WI38 (cell line): ENCODE measurements around the gene PRPF6.

Experiments
- H3K4me3 ChIP-seq: 2 replicates; pipeline ENCODE4 v1.5.1; 2011; ENCODE audit warnings: low read depth, mild to moderate bottlenecking, control low read depth, low read length
- TF ChIP-seq, protein P1 (sequence below): IDR thresholded peaks from 2 replicates; pipeline ENCODE4 v1.5.1; 2012; ENCODE audit warnings: low read depth, mild to moderate bottlenecking, control low read depth, low read length

PRPF6 gene

DNA sequence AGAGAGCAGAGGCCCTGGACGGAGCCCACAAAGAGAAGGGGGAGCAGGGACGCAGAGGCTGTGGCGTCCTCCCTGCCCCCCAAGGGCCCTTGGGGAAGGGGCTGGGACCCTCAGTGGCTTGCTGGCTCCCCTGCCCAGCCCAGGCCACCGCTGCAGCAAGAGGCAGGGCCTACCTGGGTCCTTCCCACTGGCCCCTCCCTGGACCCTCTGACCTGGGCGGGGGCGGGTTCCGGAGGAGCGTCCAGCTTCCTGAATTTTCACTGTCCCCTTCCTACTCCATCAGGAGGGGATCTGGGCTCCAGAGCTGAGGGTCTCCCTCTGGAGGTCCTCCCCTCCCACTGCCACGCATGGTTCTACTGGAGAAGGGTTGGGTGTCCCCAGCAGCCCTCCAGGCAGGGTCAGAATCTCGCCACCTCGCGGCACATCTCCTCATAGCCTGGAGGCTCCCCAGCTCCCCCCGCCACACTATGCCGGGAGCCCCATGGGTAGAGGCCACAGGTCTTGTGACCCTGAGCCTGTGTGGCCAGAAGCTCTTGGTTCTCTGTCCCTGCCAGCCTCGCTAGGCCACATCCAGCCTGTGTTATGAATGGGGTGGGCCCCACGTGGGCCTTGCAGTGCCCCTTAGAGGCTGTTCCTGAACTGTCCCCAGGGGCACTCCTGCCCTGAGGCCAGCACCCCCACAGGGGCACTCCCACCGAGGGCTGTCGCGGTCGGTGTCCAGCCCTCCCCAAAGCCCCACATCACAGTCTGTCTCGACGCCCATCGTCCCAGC lies 69.5 kb downstream of the PRPF6 start:
- TF ChIP-seq, protein P1, sequence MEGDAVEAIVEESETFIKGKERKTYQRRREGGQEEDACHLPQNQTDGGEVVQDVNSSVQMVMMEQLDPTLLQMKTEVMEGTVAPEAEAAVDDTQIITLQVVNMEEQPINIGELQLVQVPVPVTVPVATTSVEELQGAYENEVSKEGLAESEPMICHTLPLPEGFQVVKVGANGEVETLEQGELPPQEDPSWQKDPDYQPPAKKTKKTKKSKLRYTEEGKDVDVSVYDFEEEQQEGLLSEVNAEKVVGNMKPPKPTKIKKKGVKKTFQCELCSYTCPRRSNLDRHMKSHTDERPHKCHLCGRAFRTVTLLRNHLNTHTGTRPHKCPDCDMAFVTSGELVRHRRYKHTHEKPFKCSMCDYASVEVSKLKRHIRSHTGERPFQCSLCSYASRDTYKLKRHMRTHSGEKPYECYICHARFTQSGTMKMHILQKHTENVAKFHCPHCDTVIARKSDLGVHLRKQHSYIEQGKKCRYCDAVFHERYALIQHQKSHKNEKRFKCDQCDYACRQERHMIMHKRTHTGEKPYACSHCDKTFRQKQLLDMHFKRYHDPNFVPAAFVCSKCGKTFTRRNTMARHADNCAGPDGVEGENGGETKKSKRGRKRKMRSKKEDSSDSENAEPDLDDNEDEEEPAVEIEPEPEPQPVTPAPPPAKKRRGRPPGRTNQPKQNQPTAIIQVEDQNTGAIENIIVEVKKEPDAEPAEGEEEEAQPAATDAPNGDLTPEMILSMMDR: no peak
- H3K4me3 ChIP-seq: no peak overlapping the region

DNA sequence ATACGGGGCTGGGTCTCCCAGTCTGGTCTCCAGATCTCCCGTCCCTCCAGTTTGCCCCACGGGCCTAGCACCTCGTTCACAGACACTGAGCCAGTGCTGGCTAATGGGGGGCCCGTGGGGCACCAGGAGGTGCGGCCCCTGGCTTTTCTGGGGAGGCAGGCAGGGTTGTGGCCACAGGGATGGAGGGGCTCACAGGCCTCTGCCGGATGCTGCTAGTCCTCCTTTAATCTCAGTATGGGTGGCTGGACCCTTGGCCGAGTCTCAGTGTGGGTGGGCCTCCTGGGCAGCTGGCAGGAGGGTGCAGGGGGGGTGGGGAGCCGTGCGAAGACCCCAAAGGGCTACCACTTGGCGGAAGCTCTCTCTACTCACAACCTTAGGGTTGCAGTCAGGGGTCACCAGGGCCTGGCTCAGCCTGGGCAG lies 70.1 kb downstream of the PRPF6 start:
- no peak overlapping the region for H3K4me3 ChIP-seq
- TF ChIP-seq, protein P1: no peak

DNA sequence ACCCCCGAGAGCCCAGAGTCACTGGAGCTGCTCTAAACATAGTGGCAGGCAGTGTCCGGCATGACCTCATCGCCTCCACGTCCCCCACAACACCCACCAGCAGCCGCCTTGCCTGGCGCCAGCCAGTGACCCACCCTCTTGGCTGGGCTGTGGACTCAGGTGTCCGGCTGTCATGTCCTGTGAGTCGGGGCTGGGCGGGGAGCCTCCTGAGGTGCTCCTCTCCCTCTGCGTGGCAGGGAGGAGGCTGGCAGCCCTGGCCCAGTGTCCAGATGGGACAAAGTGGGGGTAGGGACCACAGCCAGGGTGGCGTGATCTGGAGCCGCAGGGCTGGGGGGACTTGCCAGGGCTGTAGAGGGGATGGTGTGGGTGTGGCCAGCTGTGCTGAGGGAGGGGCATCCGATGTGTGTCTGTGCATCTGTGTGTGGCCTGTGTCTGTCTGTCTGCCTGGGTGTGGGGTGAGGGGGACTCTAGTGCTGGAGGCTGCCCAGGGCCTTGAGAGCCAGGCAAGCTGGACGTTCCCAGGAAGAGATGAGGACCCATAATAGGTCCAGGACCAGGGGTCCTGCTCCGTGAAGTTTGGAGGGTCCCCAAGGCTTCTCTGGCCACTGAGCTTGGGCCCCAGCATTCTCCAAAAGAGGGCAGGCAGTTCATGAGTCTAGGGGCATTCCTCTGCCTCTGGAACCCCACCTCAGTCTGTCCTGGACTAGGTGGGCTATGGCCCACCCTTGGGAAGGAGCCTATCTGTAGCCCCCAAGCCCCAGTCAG lies 70.8 kb downstream of the PRPF6 start:
- H3K4me3 ChIP-seq: no peak overlapping the region
- TF ChIP-seq, protein P1: no peak

DNA sequence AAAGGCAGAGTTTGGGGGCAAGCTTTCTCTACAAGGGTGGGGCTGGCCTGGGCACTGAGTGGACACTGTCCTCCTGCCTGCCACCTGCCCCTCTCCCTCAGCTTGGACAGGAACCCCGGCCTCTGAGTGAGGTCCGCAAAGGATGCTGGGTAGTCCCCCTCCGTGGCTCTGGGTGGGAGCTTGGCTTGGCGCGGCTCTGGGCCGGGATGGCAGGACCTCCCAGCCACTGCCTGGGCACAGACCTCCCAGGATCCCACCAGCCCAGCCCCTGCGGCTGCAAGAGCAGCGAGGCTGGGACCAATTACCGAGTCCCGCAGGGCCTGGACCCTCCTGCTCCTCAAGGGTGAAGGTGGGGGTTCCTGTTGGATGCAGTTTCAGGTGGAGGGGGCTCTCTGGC lies 71.4 kb downstream of the PRPF6 start:
- H3K4me3 ChIP-seq: no peak overlapping the region
- TF ChIP-seq, protein P1: no peak

DNA sequence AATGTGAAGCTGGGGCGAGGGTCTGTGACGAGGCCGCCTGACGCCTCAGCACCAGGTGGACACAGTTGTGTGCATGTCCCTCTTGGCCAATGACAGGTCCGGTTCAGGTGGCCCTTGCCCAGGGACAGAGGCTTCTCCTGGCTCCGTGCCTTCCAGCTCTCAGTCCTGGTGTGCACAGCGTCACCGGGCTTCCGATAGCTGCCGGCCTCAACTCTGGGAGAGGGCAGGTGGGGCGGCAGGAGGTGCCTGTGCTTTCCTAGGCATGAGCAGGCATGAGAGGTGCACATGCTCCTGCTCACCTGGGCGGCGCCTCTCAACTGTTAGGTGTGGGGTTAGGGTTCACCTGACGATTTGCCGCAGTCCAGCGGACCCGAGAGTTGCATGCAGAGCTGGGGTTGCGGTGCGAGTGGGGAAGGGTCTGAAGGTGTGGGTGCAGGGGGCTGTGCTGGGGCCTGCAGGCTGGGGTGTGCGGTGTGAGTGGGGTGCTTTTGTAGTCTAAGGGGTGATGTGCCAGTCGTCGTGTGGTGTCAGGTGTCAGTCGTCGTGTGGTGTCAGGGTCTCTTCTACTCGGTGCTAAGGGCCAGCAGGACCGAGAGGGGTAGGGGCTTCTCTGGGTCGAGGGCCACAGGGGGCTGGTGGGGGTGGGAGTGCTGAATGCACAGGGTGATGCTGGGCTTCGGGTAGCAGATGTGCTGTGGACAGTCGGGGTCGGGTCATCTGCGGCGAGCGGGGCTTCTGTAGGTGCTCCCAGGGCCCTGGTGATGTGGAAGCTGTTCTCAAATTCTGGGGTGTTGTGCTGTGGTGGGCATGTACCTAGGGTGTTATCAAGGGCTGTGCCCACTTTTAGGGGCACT lies 72.3 kb downstream of the PRPF6 start:
- H3K4me3 ChIP-seq: no peak overlapping the region
- TF ChIP-seq, protein P1: no peak

DNA sequence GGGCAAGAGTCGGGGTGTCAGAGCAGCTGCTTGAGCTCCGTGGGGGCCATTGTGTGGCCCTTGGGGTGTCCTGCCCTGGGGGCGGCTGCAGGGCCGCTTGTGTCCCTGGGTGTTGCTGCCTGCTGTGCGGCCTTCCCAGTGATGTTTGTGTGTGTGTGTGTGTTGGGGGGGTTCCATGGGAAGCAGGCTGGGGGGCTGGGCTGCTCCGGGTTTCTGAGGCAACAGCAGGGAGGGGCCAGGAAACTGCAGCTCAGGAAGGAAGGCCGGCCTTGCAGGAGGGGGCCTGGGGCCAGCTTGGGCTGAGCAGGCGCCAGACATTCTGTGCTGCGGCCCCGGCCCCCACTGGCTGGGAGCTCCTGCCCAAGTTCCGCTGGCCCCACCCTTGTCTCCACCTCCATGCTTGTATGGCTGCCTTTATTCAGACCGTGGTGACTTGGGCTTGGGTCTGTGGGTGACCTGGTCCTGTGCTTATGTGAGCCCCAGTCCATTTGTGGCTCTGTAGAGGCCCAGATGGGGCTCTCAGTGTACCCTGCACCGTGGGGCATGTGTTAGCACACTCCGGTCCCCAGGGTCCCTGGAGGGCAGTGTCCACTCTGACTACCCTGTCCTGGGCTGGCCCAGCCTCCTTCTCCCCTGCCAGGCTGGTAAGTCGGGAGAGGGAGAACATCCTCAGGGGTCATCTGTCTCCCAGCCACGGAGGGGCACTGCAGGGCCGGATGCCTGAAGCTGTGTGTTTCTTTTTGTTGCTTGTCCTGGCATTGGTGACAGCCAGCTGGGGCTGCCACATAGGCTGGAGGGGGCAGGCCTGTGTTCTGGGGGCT lies 73.1 kb downstream of the PRPF6 start:
- TF ChIP-seq, protein P1: no peak
- no peak overlapping the region for H3K4me3 ChIP-seq
